T-helper 22 cell (primary cell): ENCODE data around the gene MED14.
"Not testable (repeated sequence)": the region's sequence is repeated elsewhere in the genome, so short reads cannot be mapped to it uniquely, and the experiment has no call there.

Experiments
- DNase-seq: peaks from one replicate; pipeline ENCODE4 v3.0.0-alpha.2; 2020; ENCODE audit warnings: low read depth

MED14 gene

GRCh38 chrX:40735325-40736169, at the start of gene MED14:
Gene MED14, minus strand, starts transcription at chrX:40735542. Its CDS starts 130 bp downstream, at chrX:40735412.
- DNase-seq: peak; percentile 95

GRCh38 chrX:40784516-40785151, 49.3 kb upstream of the MED14 start:
- no peak for DNase-seq

- not testable (repeated sequence) for DNase-seq
Measured at GRCh38 chrX:40782644-40783259, 47.4 kb upstream of the MED14 start.

- no peak for DNase-seq
Measured at GRCh38 chrX:40780951-40781350, 45.6 kb upstream of the MED14 start.

- no peak for DNase-seq
Measured at GRCh38 chrX:40780082-40780481, 44.7 kb upstream of the MED14 start.

- DNase-seq: no peak
Measured at GRCh38 chrX:40778861-40779575, 43.7 kb upstream of the MED14 start.

GRCh38 chrX:40773809-40774208, 38.5 kb upstream of the MED14 start:
- DNase-seq: no peak

GRCh38 chrX:40773188-40773587, 37.8 kb upstream of the MED14 start:
- no peak for DNase-seq

- DNase-seq: no peak
Measured at GRCh38 chrX:40772290-40772689, 36.9 kb upstream of the MED14 start.

- no peak for DNase-seq
Measured at GRCh38 chrX:40761762-40762161, 26.4 kb upstream of the MED14 start.

GRCh38 chrX:40759374-40759773, 24.0 kb upstream of the MED14 start:
- DNase-seq: no peak

- no peak for DNase-seq
Measured at GRCh38 chrX:40757058-40757457, 21.7 kb upstream of the MED14 start.

- DNase-seq: no peak
Measured at GRCh38 chrX:40755291-40756249, 20.2 kb upstream of the MED14 start.

- DNase-seq: no peak
Measured at GRCh38 chrX:40749681-40750494, 14.5 kb upstream of the MED14 start.

GRCh38 chrX:40748977-40749376, 13.6 kb upstream of the MED14 start:
- DNase-seq: no peak

- DNase-seq: no peak
Measured at GRCh38 chrX:40746521-40746920, 11.2 kb upstream of the MED14 start.

- no peak for DNase-seq
Measured at GRCh38 chrX:40736170-40736505, 796 bp upstream of the MED14 start.

- no peak for DNase-seq
Measured at GRCh38 chrX:40734971-40735324, 394 bp downstream of the MED14 start.

- no peak for DNase-seq
Measured at GRCh38 chrX:40733706-40734105, 1.6 kb downstream of the MED14 start.

- not testable (repeated sequence) for DNase-seq
Measured at GRCh38 chrX:40732499-40732898, 2.8 kb downstream of the MED14 start.
